ENCODE results near the gene PPL.
"Not testable (repeated sequence)": the region's sequence is repeated elsewhere in the genome, so short reads cannot be mapped to it uniquely, and the experiment has no call there.

The PPL gene

GRCh38 chr16:4968879-4969483, 32.0 kb upstream of the PPL start:
- in situ Hi-C loops (cut with MboI; ENCODE audit: low sequenced_read_pairs, unreplicated experiment): no loop called here
- DNase-seq (ENCODE audit: low spot score): no peak
- TF ChIP-seq CTCF (IDR thresholded peaks at IDR 0.05; ENCODE audit: borderline replicate concordance, control extremely low read depth, extremely low read depth, insufficient read depth, missing control alignments): no peak

GRCh38 chr16:4968278-4968677, 31.3 kb upstream of the PPL start:
- DNase-seq (ENCODE audit: low spot score); in situ Hi-C loops (cut with MboI; ENCODE audit: low sequenced_read_pairs, unreplicated experiment): not testable (repeated sequence)

GRCh38 chr16:4966736-4967453, 29.9 kb upstream of the PPL start:
- no peak for TF ChIP-seq CTCF (IDR thresholded peaks at IDR 0.05; ENCODE audit: borderline replicate concordance, control extremely low read depth, extremely low read depth, insufficient read depth, missing control alignments)
- in situ Hi-C loops (cut with MboI; ENCODE audit: low sequenced_read_pairs, unreplicated experiment): no loop called here
- no peak for DNase-seq (ENCODE audit: low spot score)

GRCh38 chr16:4963527-4963926, 26.6 kb upstream of the PPL start:
- DNase-seq (ENCODE audit: low spot score); in situ Hi-C loops (cut with MboI; ENCODE audit: low sequenced_read_pairs, unreplicated experiment): not testable (repeated sequence)

GRCh38 chr16:4962716-4963115, 25.8 kb upstream of the PPL start:
- TF ChIP-seq CTCF (IDR thresholded peaks at IDR 0.05; ENCODE audit: borderline replicate concordance, control extremely low read depth, extremely low read depth, insufficient read depth, missing control alignments): no peak
- DNase-seq (ENCODE audit: low spot score): no peak
- in situ Hi-C loops (cut with MboI; ENCODE audit: low sequenced_read_pairs, unreplicated experiment): no loop called here

- TF ChIP-seq CTCF (IDR thresholded peaks at IDR 0.05; ENCODE audit: borderline replicate concordance, control extremely low read depth, extremely low read depth, insufficient read depth, missing control alignments): no peak
- in situ Hi-C loops (cut with MboI; ENCODE audit: low sequenced_read_pairs, unreplicated experiment): no loop called here
These were observed 23.6 kb upstream of the PPL start for GRCh38 chr16:4960579-4960978.

GRCh38 chr16:4958510-4959438, 21.8 kb upstream of the PPL start:
- DNase-seq (ENCODE audit: low spot score): no peak
- in situ Hi-C loops (cut with MboI; ENCODE audit: low sequenced_read_pairs, unreplicated experiment): no loop called here

More at GRCh38 chr16:4960579-4960978, 23.6 kb upstream of the PPL start:
- DNase-seq (ENCODE audit: low spot score): no peak

More at GRCh38 chr16:4958510-4959438, 21.8 kb upstream of the PPL start:
- TF ChIP-seq CTCF (IDR thresholded peaks at IDR 0.05; ENCODE audit: borderline replicate concordance, control extremely low read depth, extremely low read depth, insufficient read depth, missing control alignments): no peak

Data from GM13976 (cell line).